Stimulated activated CD8-positive, alpha-beta memory T cell treated with anti-CD3 and anti-CD28 coated beads, Interleukin-4, amount 100 ng/mL, for 48 hours (primary cell): ENCODE results near the gene CRYBG1.

ENCODE experiments used
- DNase-seq: peaks from one replicate; pipeline ENCODE4 v3.0.0-alpha.2; 2020

The CRYBG1 gene

GRCh38 chr6:106425382-106425781 is 64.9 kb downstream of the CRYBG1 start:
- DNase-seq: no peak

GRCh38 chr6:106426250-106426970 is 65.9 kb downstream of the CRYBG1 start:
- DNase-seq: no peak

GRCh38 chr6:106430466-106430865 is 69.9 kb downstream of the CRYBG1 start:
- no peak for DNase-seq

GRCh38 chr6:106431405-106431804 is 70.9 kb downstream of the CRYBG1 start:
- DNase-seq: no peak

- no peak for DNase-seq
These were observed 71.5 kb downstream of the CRYBG1 start for GRCh38 chr6:106431972-106432371.

GRCh38 chr6:106434530-106434929 is 74.0 kb downstream of the CRYBG1 start:
- no peak for DNase-seq

GRCh38 chr6:106439459-106439858 is 78.9 kb downstream of the CRYBG1 start:
- DNase-seq: no peak

GRCh38 chr6:106440546-106440945 is 80.0 kb downstream of the CRYBG1 start:
- DNase-seq: no peak

- DNase-seq: no peak
These were observed 81.9 kb downstream of the CRYBG1 start for GRCh38 chr6:106442395-106442794.

- no peak for DNase-seq
These were observed 84.4 kb downstream of the CRYBG1 start for GRCh38 chr6:106444777-106445507.

GRCh38 chr6:106445508-106445878 is 85.0 kb downstream of the CRYBG1 start:
- no peak for DNase-seq

GRCh38 chr6:106446287-106446885 is 85.9 kb downstream of the CRYBG1 start:
- no peak for DNase-seq

- DNase-seq: no peak
These were observed 86.5 kb downstream of the CRYBG1 start for GRCh38 chr6:106446983-106447382.

GRCh38 chr6:106448000-106448426 is 87.5 kb downstream of the CRYBG1 start:
- DNase-seq: peak; percentile 45

- no peak for DNase-seq
These were observed 90.1 kb downstream of the CRYBG1 start for GRCh38 chr6:106450653-106451052.

- DNase-seq: no peak
These were observed 90.9 kb downstream of the CRYBG1 start for GRCh38 chr6:106451439-106451838.

- no peak for DNase-seq
These were observed 92.1 kb downstream of the CRYBG1 start for GRCh38 chr6:106452628-106453027.

GRCh38 chr6:106453756-106454367 is 93.3 kb downstream of the CRYBG1 start:
- no peak for DNase-seq

- DNase-seq: no peak
These were observed 96.2 kb downstream of the CRYBG1 start for GRCh38 chr6:106456756-106457155.

GRCh38 chr6:106458021-106458986 is 97.8 kb downstream of the CRYBG1 start:
- DNase-seq: no peak

- DNase-seq: no peak
These were observed 100.0 kb downstream of the CRYBG1 start for GRCh38 chr6:106460481-106460880.

GRCh38 chr6:106461084-106461483 is 100.6 kb downstream of the CRYBG1 start:
- DNase-seq: no peak
